NT2/D1 (cell line): ENCODE results near the gene FANCF.

Source experiments
- DNase-seq: peaks from one replicate; pipeline ENCODE4 v3.0.0-alpha.2; 2011; ENCODE audit warnings: low read depth, low spot score
- H3K27me3 ChIP-seq: 2 replicates; pipeline ENCODE4 v1.6.0; 2011; ENCODE audit warnings: mild to moderate bottlenecking; ENCODE audit not compliant: insufficient read length, insufficient read depth
- H3K36me3 ChIP-seq: 2 replicates; pipeline ENCODE4 v1.6.1; 2011; ENCODE audit warnings: mild to moderate bottlenecking, low read length, mixed read lengths; ENCODE audit not compliant: insufficient read depth, insufficient read length
- H3K4me1 ChIP-seq: 2 replicates; pipeline ENCODE4 v1.5.1; 2011; ENCODE audit not compliant: insufficient read depth, insufficient read length
- H3K4me3 ChIP-seq: 2 replicates; pipeline ENCODE4 v1.5.1; 2011; ENCODE audit warnings: low read depth; ENCODE audit not compliant: insufficient read length
- H3K9ac ChIP-seq: 2 replicates; pipeline ENCODE4 v1.6.0; 2011; ENCODE audit warnings: low read depth; ENCODE audit not compliant: insufficient read length
- H3K9me3 ChIP-seq: 2 replicates; pipeline ENCODE4 v1.5.1; 2011; ENCODE audit warnings: mild to moderate bottlenecking, low read length; ENCODE audit not compliant: insufficient read depth
- SUZ12 ChIP-seq: IDR thresholded peaks from 2 replicates; pipeline ENCODE4 v1.6.1; 2011; ENCODE audit not compliant: insufficient read length, insufficient read depth; ENCODE audit errors: extremely low read depth
- YY1 ChIP-seq: IDR thresholded peaks from 2 replicates; pipeline ENCODE4 v1.6.1; 2011; ENCODE audit not compliant: insufficient read length, insufficient read depth
- ZNF274 ChIP-seq: IDR thresholded peaks from 2 replicates; pipeline ENCODE4 v1.6.1; 2011; ENCODE audit warnings: mild to moderate bottlenecking, low read depth, low read length

Gene FANCF

GRCh38 chr11:22617868-22618267 is 7.8 kb downstream of the FANCF start:
- Histone ChIP-seq H3K4me3 (no peak overlapping the region), H3K27me3 (no peaks in the 10 kb centered on the region), H3K36me3 (no peaks in the 10 kb centered on the region), H3K9ac (no peak overlapping the region), H3K9me3 (no peaks in the 10 kb centered on the region), H3K4me1 (no peaks in the 10 kb centered on the region)
- no peak for DNase-seq
- no peak for TF ChIP-seq SUZ12
- TF ChIP-seq YY1, result no peak
- TF ChIP-seq ZNF274, result no peak

DNA sequence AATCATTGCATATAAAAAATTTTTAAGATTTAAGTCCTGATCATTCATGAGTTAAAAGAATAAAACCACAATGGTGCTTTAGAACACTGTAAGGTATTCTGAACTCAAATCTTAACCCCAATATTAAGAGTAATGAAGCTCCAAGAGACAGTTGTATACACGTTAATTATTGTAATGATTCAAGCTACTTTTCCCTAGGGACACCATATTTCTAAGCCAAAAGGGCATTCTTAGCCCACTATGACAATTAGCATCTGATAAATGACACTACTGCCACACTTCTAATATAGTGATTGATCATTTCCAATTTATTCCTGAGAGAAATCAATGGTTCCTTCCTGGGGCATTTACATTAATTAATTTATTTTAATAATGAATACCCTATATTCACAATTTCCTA is 21.7 kb downstream of the FANCF start:
- H3K36me3 ChIP-seq, result no peaks in the 10 kb centered on the region
- no peaks in the 10 kb centered on the region for H3K27me3 ChIP-seq
- no peaks in the 10 kb centered on the region for H3K9me3 ChIP-seq
- no peak overlapping the region for H3K9ac ChIP-seq
- no peak for DNase-seq
- no peaks in the 10 kb centered on the region for H3K4me1 ChIP-seq
- H3K4me3 ChIP-seq, result no peak overlapping the region
- TF ChIP-seq ZNF274 (no peak), YY1 (no peak), SUZ12 (no peak)

DNA sequence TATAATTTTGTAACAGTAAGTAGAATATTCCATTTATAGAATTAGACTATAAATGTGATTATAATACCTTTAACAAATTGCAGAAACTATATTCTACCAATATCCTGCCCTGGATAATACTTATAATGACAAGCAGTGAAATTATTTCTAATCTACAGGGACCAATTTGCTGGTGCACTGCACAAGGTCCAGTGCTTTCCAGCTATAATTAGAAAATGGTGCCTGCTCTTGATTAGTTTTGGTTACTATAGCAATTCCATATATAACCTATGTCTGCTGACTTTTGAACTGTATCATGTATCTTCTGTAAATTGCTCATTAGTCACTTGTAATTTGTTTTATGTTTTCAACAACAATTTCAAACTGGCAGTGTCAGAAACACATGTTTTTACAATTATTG is 23.1 kb downstream of the FANCF start:
- no peaks in the 10 kb centered on the region for H3K4me1 ChIP-seq
- H3K36me3 ChIP-seq, result no peaks in the 10 kb centered on the region
- no peak for TF ChIP-seq ZNF274
- no peak for TF ChIP-seq SUZ12
- TF ChIP-seq YY1, result no peak
- H3K9ac ChIP-seq, result no peak overlapping the region
- no peaks in the 10 kb centered on the region for H3K27me3 ChIP-seq
- H3K4me3 ChIP-seq, result no peak overlapping the region
- H3K9me3 ChIP-seq, result no peaks in the 10 kb centered on the region
- DNase-seq, result no peak

DNA sequence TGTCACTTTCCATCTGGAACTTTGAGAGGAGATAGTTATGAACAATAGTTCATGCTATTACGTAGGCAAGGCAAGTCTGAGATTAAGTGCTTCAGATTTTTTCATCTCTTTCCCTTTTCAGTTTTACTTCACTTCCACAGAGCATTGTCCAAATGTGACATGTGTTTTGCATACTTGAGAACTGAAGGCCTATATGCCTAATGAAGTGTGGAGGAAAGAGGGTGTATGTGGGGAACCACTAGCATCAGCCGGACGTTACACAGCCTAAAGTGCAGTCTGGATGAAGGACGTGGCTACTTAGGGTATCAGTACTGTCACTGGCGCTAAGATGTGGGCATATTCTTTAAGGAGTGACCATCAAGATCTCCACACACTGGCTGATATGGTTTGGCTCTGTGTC is 26.2 kb downstream of the FANCF start:
- DNase-seq, result no peak
- no peaks in the 10 kb centered on the region for H3K4me1 ChIP-seq
- TF ChIP-seq SUZ12, result no peak
- TF ChIP-seq YY1, result no peak
- TF ChIP-seq ZNF274, result no peak

GRCh38 chr11:22597062-22597461 is 28.6 kb downstream of the FANCF start:
- no peak for TF ChIP-seq SUZ12
- no peak for TF ChIP-seq YY1
- no peak for TF ChIP-seq ZNF274
- H3K4me1 ChIP-seq, result no peaks in the 10 kb centered on the region
- H3K36me3 ChIP-seq, result no peaks in the 10 kb centered on the region
- no peaks in the 10 kb centered on the region for H3K27me3 ChIP-seq
- no peak for DNase-seq
- peaks cover 10% of the 10 kb centered on the region; the same call in 1 of the 2 replicates for H3K9me3 ChIP-seq
- H3K4me3 ChIP-seq, result no peak overlapping the region
- H3K9ac ChIP-seq, result no peak overlapping the region

More for the DNA sequence above, 26.2 kb downstream of the FANCF start:
- Histone ChIP-seq H3K4me3 (no peak overlapping the region), H3K9me3 (no peaks in the 10 kb centered on the region), H3K36me3 (no peaks in the 10 kb centered on the region), H3K9ac (no peak overlapping the region), H3K27me3 (no peaks in the 10 kb centered on the region)

DNA sequence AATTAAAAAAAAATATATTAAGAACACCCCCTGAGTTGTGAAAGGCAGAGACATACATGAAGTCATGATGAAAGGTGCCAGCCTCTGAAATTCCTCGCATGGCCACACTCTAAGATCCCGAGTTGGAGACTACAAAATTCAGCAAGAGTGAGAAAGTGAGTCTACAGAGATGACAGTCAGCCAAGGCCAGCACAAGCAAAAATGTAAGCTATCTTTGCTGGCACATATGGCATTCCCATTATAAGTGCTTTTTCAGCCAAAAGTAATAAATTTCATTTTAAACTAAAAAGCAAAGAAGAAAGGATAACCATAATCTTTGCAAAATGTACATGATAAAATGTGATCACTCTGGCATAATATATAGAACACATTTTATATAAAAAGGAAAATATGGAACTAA is 40.6 kb downstream of the FANCF start:
- Histone ChIP-seq H3K4me3 (no peak overlapping the region), H3K27me3 (no peaks in the 10 kb centered on the region), H3K9me3 (no peaks in the 10 kb centered on the region), H3K36me3 (no peaks in the 10 kb centered on the region), H3K4me1 (no peaks in the 10 kb centered on the region), H3K9ac (no peak overlapping the region)
- no peak for DNase-seq
- TF ChIP-seq ZNF274, result no peak
- no peak for TF ChIP-seq SUZ12
- TF ChIP-seq YY1, result no peak

GRCh38 chr11:22583963-22584492 is 41.6 kb downstream of the FANCF start:
- Histone ChIP-seq H3K4me1 (no peaks in the 10 kb centered on the region), H3K4me3 (no peak overlapping the region), H3K9ac (no peak overlapping the region), H3K27me3 (no peaks in the 10 kb centered on the region), H3K9me3 (no peaks in the 10 kb centered on the region), H3K36me3 (no peaks in the 10 kb centered on the region)
- TF ChIP-seq YY1 (no peak), SUZ12 (no peak), ZNF274 (no peak)
- no peak for DNase-seq

DNA sequence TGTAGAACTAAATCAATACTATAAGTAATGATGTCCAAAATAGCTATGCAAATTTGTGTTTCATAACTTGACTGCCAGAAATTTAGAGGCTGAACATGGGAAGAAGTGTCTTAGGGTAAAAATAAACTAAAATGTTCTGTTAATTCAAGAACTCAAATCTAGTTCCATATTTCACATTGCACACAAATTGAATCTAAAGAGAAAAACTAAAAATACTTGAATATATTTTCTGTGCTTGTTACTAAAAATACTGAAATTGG is 43.5 kb downstream of the FANCF start:
- TF ChIP-seq SUZ12 (no peak), ZNF274 (no peak), YY1 (no peak)
- DNase-seq, result no peak
- H3K4me3 ChIP-seq, result no peak overlapping the region
- H3K9ac ChIP-seq, result no peak overlapping the region
- H3K36me3 ChIP-seq, result no peaks in the 10 kb centered on the region
- H3K27me3 ChIP-seq, result no peaks in the 10 kb centered on the region
- no peaks in the 10 kb centered on the region for H3K4me1 ChIP-seq
- no peaks in the 10 kb centered on the region for H3K9me3 ChIP-seq
